ENCODE data around the gene SH3PXD2A.

Gene SH3PXD2A

GRCh38 chr10:103889121-103889720, 33.8 kb upstream of the SH3PXD2A start:
- no peak for DNase-seq (ENCODE audit: low read depth in 2 of 2)
- no peak for TF ChIP-seq CTCF (IDR thresholded peaks at IDR 0.05; ENCODE audit: low read depth, low read length)
- no peak overlapping the region for H3K4me3 ChIP-seq (replicated peaks in 1 of 2; ENCODE audit: low read depth in 2 of 2, low read length in 2 of 2)

DNA sequence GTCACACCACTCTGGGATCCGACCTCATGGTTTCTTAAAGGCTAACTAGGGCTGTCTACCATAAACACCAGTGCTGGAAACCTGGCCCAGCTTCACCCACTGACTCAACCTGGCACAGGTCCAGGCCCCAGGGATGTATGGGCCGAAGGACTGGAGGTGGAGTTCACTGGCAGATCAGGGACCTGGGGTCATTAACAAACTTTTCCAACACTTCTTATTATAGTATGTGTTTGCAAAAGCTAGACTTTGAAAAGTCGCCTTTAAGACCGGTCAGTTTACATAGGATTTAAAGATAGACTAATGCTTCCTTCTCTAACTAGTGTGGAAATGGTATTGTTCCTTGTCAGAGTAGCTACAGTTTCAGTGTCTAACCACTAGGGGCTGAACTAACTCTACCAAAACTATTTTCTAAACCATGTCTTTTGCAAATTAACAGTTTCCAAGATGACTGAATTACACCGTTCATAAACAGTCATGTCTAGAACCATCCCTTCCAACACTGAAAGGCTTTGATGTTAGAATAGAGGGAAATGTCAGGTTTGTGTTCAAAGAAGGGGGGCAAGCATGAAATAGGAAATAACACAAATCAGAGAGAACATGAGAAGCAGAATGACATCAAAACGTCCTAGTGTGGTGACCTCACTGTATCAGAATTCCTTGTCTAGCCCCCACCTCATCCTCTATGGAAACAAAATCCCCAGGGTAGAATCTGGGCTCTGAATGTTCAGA, 32.9 kb upstream of the SH3PXD2A start:
- peak; percentile 86 to 93 for DNase-seq (ENCODE audit: low read depth in 2 of 2)
- H3K4me3 ChIP-seq (replicated peaks in 1 of 2; ENCODE audit: low read depth in 2 of 2, low read length in 2 of 2), result no peak overlapping the region

GRCh38 chr10:103885617-103886016, 30.2 kb upstream of the SH3PXD2A start:
- no peak for TF ChIP-seq CTCF (IDR thresholded peaks at IDR 0.05; ENCODE audit: low read depth, low read length)
- H3K4me3 ChIP-seq (replicated peaks in 1 of 2; ENCODE audit: low read depth in 2 of 2, low read length in 2 of 2), result no peak overlapping the region
- DNase-seq (ENCODE audit: low read depth in 2 of 2), result peak; percentile 28 to 94

More for the DNA sequence above, 32.9 kb upstream of the SH3PXD2A start:
- TF ChIP-seq CTCF (IDR thresholded peaks at IDR 0.05; ENCODE audit: low read depth, low read length), result peak; percentile 78

- DNase-seq (ENCODE audit: low read depth in 2 of 2), result peak; percentile 75 to 81
- H3K4me3 ChIP-seq (replicated peaks in 1 of 2; ENCODE audit: low read depth in 2 of 2, low read length in 2 of 2), result no peak overlapping the region
- TF ChIP-seq CTCF (IDR thresholded peaks at IDR 0.05; ENCODE audit: low read depth, low read length), result peak; percentile 77
Measured at GRCh38 chr10:103884681-103885139, 29.3 kb upstream of the SH3PXD2A start.

GRCh38 chr10:103882285-103883007, 27.1 kb upstream of the SH3PXD2A start:
- no peak overlapping the region for H3K4me3 ChIP-seq (replicated peaks in 1 of 2; ENCODE audit: low read depth in 2 of 2, low read length in 2 of 2)
- no peak for DNase-seq (ENCODE audit: low read depth in 2 of 2)
- TF ChIP-seq CTCF (IDR thresholded peaks at IDR 0.05; ENCODE audit: low read depth, low read length), result no peak

DNA sequence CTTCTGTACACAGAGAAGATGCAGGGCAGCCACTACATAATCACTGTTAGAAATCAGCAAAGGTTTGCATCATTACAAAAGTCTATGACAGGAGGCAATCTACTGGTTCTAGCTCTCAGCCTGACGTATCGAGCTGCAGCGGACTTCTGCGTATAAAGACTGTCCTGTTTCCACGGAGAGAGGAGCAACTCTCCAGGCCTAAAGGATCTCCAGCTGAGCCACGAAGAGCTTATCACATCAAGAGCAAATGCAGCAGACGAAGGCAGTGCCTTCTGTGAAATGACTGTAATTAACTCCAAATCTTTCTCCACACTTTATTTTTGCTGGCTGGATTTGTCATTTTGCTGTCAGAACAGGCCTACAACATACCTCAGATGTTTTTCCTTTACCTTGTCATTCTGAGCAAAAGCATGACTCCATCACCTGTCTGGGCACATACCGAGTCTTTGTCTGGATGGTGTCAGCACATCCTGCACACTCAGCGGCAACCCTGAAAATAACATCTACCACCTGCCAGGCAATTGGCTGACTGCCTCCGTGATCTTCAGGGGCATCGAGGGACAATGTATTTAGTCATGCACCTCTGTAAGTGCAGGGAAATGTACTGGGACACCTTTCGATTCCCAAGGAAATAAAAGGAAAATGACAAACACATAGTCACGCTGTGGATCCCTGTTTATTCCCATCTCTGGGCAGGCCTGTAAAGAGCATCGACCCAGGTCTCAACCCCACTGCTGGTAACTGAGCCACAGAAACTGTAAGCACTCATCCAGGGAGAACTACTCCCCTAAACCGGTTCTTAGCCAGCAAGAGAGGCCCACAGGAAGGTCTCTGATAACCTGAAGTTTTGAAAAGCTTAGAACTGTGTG, 26.3 kb upstream of the SH3PXD2A start:
- DNase-seq (ENCODE audit: low read depth in 2 of 2), result no peak
- no peak for TF ChIP-seq CTCF (IDR thresholded peaks at IDR 0.05; ENCODE audit: low read depth, low read length)

More for the DNA sequence above, 26.3 kb upstream of the SH3PXD2A start:
- H3K4me3 ChIP-seq (replicated peaks in 1 of 2; ENCODE audit: low read depth in 2 of 2, low read length in 2 of 2), result no peak overlapping the region

Data from cardiac fibroblast (primary cell).